Body of pancreas (tissue), 4 donors: ENCODE results near the gene NUP93.

Experiments
- CTCF ChIP-seq, 7 experiments: fragments of 450-650 bp in 4 of 7; fragments of 200-600 bp in 3 of 7; sonication (generic) in 3 of 7; IDR thresholded peaks; one replicate each; pipeline ENCODE4 v1.5.1; 2016 to 2019; ENCODE audit warnings: antibody characterized with exemption in 7 of 7
- POLR2A ChIP-seq, 3 donors: fragments of 450-650 bp; IDR thresholded peaks; one replicate each; pipeline ENCODE4 v1.6.1; 2016; ENCODE audit warnings: antibody characterized with exemption in 3 of 3, mild to moderate bottlenecking in 2 of 3

DNA sequence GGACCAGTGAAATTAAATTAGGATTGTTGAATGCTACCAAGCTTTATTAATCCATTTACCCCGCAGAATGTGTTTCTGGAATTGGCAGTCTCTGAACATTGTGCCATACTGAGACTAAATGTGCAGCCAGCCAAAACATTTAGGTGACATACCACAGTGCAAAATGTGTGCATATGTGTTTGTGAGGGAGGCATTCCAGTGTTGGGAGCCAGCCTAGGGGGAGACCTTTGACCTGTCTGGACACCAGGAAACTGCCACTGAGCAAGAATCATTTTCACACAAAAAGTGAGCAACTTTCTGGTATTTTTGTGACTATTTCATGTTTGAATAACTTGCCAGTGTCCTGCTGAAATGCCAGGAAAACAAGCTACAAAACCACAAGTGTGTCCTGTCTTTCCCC, 70.4 kb downstream of the NUP93 start:
- TF ChIP-seq CTCF (IDR thresholded peaks at IDR 0.05) (no peak), POLR2A (IDR thresholded peaks at IDR 0.05) (no peak)
